Activated T-cell treated with anti-CD3 and anti-CD28 coated beads, Interleukin-2, amount 50 U/mL, for 48 hours (primary cell): ENCODE measurements around the gene IL21R.

Experiments used
- DNase-seq, 2 experiments: peaks; one replicate each; pipeline ENCODE4 v3.0.0-alpha.2; 2020

IL21R gene

GRCh38 chr16:27401768-27402568, at the start of gene IL21R:
IL21R (plus strand) TSS chr16:27402174; CDS start chr16:27430072, 27,898 bp downstream.
- peak; percentile 87 to 91 for DNase-seq

DNA sequence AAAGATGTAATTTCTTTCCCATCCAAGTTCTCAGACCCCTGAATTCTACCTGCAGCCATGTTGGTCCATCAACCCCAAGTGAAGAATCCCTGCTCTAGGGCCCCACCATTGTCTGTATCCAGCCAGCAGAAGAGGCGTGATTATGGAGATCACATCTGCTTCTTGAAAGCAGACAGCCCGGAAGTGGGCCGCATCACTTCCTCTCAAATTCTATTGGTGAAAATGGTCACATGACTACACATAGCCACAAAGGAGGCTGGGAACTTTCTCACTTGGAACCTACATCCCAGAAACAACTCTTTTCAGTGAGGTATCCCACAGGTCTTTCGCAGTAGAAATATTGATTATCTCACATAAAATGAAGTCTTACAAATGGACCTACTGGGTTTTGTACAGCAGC, 48.1 kb upstream of the IL21R start:
- no peak for DNase-seq

- DNase-seq: peak; percentile 69 to 74
These were observed 46.4 kb upstream of the IL21R start for GRCh38 chr16:27355610-27356009.

GRCh38 chr16:27356794-27357193, 45.2 kb upstream of the IL21R start:
- DNase-seq: no peak

DNA sequence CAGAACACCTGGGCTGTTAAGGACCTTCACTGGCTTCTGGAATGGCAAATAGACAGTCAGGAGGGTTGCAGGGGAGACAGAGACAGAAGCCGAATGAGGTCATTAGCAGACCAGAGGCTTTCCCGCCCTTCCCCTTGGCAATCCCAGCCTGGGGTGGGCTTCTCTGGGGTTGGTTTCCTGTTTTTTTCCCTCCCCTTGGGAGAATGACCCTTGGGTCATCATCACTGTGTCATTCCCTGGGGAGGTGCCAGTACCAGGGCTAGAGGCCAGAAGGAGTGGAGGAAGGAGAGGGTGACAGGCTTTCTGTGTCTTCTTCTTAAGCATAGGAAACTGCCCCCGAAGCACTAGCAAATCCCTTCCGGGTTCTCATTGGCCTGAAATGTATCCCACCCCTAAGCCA, 42.9 kb upstream of the IL21R start:
- DNase-seq: no peak

- no peak for DNase-seq
These were observed 42.4 kb upstream of the IL21R start for GRCh38 chr16:27359615-27360014.

DNA sequence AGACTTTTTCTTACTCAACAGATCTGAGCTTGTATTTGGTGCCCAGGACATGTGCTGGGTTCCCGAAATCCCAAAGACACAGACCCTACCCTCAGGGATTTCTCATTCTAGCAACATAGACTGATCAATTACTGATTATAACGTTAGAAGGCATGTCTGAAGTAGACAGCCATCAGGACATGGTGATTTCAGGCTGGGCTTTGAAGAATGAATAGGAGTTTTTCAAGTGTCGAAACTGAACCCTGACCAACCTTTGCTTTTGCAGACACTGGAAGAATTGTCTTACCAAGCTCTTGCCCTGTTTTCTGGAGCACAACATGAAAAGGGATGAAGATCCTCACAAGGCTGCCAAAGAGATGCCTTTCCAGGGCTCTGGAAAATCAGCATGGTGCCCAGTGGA, 40.0 kb upstream of the IL21R start:
- no peak for DNase-seq

- no peak for DNase-seq
These were observed 39.3 kb upstream of the IL21R start for GRCh38 chr16:27362570-27363245.

DNA sequence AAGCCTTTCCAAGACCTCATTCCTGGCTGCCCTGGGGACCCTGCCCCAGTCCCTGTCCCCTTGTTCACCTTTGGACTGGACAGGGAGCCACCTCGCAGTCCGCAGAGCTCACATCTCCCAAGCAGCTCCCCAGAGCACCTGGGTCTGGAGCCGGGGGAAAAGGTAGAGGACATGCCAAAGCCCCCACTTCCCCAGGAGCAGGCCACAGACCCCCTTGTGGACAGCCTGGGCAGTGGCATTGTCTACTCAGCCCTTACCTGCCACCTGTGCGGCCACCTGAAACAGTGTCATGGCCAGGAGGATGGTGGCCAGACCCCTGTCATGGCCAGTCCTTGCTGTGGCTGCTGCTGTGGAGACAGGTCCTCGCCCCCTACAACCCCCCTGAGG, 38.7 kb upstream of the IL21R start:
- no peak for DNase-seq

GRCh38 chr16:27363797-27364196, 38.2 kb upstream of the IL21R start:
- no peak for DNase-seq

GRCh38 chr16:27364493-27365141, 37.4 kb upstream of the IL21R start:
- DNase-seq: no peak

GRCh38 chr16:27365142-27366089, 36.6 kb upstream of the IL21R start:
- DNase-seq: peak; percentile 45 to 56

DNA sequence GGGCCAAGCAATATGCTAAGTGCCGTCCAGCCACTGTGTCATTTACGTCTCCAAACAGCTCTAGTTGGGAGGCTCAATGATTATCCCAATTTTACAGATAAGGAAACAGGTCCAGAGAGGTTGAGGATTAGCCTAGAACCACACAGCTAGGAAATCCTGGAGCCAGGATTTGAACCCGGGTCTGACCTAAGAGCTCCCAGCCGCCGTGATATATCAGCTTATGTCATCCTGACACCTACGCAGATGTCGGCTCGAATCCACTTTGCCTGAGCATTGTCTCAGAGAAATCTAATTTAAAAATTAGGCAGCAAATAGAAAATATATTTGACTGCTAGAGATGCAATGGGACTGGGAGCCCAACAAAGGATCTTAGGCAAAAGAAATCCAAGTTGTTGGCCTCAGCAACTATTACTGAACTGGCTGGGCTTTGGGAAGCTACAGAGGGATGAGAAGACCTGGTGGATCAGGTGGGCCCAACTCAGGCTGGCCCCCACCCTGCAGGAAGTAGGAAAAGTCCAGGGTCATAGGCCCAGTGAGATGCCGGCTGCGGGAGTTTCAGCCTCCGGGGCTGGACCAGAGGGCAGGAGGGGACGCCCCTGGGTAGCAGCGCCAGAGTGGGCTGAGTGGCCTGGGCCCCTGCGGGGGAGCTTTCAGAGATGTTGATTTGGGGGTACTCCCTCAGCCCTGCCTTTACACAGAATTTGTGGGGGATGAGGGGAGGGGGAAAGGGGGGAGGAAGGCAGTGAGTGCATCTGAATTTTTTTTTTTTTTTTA, 35.1 kb upstream of the IL21R start:
- peak; percentile 67 to 68 for DNase-seq

DNA sequence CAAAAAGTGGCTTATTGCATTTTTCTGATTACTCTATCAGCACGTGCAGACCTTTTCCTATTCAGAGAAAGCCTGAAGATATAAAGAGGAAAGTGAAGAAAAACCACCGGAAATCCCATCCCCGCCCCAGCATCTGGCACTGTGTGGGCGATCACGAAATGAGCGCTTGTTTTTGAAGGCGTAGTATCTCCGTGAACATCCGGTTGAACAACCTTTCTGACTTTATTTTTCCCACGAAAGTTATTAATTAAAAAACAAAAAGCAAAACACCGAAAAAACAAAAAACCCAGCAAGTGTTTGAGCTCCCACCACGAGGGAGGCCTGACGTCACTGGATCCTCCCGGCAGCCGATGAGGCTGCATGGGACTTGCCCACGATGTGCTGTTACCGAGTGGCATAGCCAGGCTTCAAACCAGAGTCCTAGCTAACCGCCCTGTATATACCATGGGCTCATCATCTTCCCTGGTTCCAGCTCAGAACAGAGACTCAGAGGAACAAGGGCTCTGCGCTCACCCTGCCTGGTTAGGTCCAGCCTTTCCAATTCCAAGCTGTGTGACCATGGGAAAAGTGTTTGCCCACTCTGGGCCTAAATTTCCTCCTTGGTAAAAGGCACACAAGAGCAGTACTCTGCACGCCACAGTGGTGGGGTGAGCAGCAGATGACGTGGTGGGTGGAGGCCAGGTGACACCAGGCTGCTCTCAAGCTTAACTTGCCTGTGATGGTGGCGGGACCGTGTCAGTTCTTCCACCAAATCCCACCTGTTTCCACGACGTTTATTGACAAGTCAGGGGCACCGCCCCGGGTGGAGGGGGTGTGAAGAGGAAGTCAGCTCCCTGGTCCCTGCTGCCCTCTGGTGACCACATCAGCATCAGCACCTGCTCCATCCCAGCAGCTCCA, 34.3 kb upstream of the IL21R start:
- peak; percentile 89 to 90 for DNase-seq

- DNase-seq: no peak
These were observed 33.6 kb upstream of the IL21R start for GRCh38 chr16:27368358-27368722.

- no peak for DNase-seq
These were observed 32.2 kb upstream of the IL21R start for GRCh38 chr16:27369806-27370205.

- no peak for DNase-seq
These were observed 31.7 kb upstream of the IL21R start for GRCh38 chr16:27370318-27370717.

DNA sequence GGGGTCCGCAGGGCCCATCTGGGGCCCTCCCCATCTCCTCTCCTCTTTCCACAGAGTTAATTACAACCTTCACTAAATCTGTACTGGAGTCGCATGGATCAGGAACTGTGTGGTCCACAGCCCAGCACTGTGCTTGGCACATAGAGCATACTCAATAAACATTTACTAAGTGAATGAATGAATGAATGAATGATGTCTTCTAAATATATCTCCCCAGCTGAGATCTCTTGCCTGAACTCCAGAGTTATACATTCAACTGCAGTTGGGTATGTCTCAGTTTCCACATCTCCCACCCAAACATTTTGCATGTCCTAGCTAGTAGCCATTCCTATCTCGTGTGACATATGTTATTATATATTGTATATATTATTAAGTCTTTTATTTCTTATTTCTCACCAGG, 28.7 kb upstream of the IL21R start:
- peak in 1 of 2 experiments; percentile 16 for DNase-seq

DNA sequence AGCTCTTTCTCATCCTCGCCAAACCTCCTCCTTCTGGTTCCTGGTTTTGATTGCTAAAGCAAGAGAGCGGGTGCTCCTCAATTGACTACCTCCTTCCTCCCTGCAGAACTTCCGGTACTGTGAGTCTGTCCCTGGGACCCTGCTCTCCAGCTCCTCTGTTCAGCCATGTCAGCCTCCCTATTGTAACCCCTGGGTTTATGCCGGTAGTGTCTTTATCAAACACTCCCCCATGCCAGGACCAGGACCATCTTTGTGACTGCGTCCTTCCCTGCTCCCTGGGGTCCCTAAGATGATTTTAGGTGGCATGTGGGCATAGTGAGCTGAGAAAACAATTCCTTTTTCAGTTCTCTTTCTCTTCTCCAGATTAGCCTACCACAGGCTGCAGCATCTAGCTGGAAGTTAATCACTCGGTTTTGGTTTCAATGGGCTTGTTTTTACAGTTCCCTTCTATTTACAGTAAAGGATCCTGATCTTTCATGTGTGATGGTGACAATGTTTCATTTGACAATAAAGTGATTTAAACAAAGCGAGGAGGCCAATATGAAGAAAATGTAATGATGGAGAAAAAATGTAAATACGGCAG, 27.7 kb upstream of the IL21R start:
- peak; percentile 61 to 63 for DNase-seq

DNA sequence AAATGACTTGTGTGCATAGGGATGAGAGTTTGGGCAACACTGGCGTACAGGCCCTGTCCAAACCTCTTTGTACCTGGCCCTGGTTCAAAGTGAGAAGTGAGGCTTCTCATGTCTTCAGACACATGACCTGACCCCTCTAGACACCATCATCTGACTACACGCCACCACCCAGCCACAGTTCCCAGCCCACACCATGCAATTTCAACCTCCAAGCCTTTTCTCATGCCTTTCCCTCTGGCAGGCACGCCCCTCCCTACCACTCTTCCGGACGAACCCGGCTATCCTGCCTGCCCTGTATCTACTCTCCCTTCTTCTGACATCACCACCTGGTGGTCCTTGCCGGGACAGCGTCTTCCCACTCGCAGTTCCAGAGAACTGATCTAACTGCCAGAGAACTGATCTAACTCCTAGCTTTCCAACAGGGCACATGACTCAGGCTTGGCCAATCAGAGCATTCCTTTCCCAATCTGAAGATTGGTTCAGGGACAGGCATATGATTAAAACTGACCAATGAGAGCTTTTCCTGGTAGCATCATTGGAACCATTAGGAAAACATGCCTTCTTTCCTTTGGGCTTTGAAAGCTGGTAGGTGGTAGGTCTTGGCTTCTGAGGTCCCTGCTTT, 27.1 kb upstream of the IL21R start:
- peak; percentile 82 for DNase-seq
